Esophagus muscularis mucosa (tissue), 3 donors: ENCODE data around the gene MTTP.

Source experiments
- POLR2A ChIP-seq: fragments of 450-650 bp; IDR thresholded peaks from one replicate; pipeline ENCODE4 v1.6.1; 2017; ENCODE audit warnings: antibody characterized with exemption, moderate library complexity, mild to moderate bottlenecking, low read depth
- TF ChIP-seq, protein P1 (sequence below), 3 experiments: fragments of 200-600 bp in 2 of 3; fragments of 450-650 bp in 1 of 3; sonication (generic) in 2 of 3; IDR thresholded peaks; one replicate each; pipeline ENCODE4 v1.5.1; 2017 to 2019; ENCODE audit warnings: antibody characterized with exemption in 3 of 3, mild to moderate bottlenecking in 2 of 3, moderate library complexity in 1 of 3

DNA sequence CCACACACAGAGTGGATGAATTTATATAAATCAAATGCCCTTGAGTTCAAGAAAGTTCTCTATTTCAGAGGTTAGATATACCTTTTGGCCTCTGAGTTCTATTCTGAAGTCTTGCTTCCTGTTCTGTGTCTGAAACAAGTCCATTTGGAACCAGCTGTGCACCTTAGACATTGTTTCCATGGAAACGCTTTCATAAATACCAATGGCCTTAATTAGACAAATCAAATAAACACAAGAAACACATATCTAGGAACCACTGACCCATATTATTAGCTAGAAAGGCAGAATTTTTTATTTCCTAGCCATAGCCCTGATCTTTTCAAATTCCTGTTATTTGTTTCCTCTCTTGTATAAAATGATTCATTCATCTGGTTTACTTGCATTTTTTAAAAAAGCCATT, 91.4 kb downstream of the MTTP start:
- no peak for TF ChIP-seq POLR2A
- TF ChIP-seq, protein P1, sequence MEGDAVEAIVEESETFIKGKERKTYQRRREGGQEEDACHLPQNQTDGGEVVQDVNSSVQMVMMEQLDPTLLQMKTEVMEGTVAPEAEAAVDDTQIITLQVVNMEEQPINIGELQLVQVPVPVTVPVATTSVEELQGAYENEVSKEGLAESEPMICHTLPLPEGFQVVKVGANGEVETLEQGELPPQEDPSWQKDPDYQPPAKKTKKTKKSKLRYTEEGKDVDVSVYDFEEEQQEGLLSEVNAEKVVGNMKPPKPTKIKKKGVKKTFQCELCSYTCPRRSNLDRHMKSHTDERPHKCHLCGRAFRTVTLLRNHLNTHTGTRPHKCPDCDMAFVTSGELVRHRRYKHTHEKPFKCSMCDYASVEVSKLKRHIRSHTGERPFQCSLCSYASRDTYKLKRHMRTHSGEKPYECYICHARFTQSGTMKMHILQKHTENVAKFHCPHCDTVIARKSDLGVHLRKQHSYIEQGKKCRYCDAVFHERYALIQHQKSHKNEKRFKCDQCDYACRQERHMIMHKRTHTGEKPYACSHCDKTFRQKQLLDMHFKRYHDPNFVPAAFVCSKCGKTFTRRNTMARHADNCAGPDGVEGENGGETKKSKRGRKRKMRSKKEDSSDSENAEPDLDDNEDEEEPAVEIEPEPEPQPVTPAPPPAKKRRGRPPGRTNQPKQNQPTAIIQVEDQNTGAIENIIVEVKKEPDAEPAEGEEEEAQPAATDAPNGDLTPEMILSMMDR (IDR thresholded peaks at IDR 0.05): no peak
